GM12878 (cell line): ENCODE results near the gene SARS1. TPM values are rescaled to one million over a fixed set of nuclear protein-coding genes. Genes with fewer than 3 reads are reported as not detected.
A peak's percentile ranks its signal among the peaks of the same experiment; 100 is the strongest.

Experiments
- ATAC-seq: fragments of 200-7000 bp; cut with Tn5 transposase; 3 replicates; pipeline ENCODE4 v1.9.1; 2020; ENCODE audit warnings: mild to moderate bottlenecking, moderate library complexity
- BruUV-seq: library from RNA; stranded (reverse); fragments of 400-500 nt; replicated peaks from 2 replicates; lab custom pipeline; 2021; lab: Mats Ljungman, UMichigan
- CTCF ChIA-PET: fragments of 300-600 bp; sonication (Branson Sonifier 250); formaldehyde crosslinking; extraction: SDS; loops from one replicate; lab custom pipeline; 2021; ENCODE audit warnings: inconsistent platforms; lab: Yijun Ruan, JAX
- POLR2A ChIA-PET: fragments of 350-600 bp; formaldehyde crosslinking; extraction: SDS; loops from one replicate; lab custom pipeline; 2021; ENCODE audit warnings: inconsistent platforms; lab: Charles Lee
- RAD21 ChIA-PET: fragments of 300-600 bp; sonication (Branson Sonifier 250); formaldehyde crosslinking; loops from one replicate; lab custom pipeline; 2023; ENCODE audit warnings: antibody characterized with exemption; ENCODE audit not compliant: unreplicated experiment; lab: Charles Lee
- SMC1A ChIA-PET: fragments of 300-600 bp; sonication (Branson Sonifier 250); formaldehyde crosslinking; loops from one replicate; lab custom pipeline; 2023; ENCODE audit not compliant: unreplicated experiment, uncharacterized antibody; lab: Charles Lee
- DNase-seq: peaks from one replicate; pipeline ENCODE4 v3.0.0-alpha.2; 2011; ENCODE audit warnings: low read depth, low spot score
- FAIRE-seq: peaks from 3 replicates; lab custom pipeline; 2011; peaks lifted over from hg19 to GRCh38; lab: Jason Lieb, UNC
- H2AFZ ChIP-seq: 2 replicates; pipeline ENCODE4 v1.6.0; 2011; ENCODE audit warnings: low read depth, low read length, control low read depth; ENCODE audit not compliant: control insufficient read depth
- H3K27ac ChIP-seq: 2 replicates; pipeline ENCODE4 v1.5.1; 2011; ENCODE audit warnings: control low read depth; ENCODE audit not compliant: control insufficient read depth, insufficient read depth
- H3K27me3 ChIP-seq, 2 experiments: replicated peaks in 1 of 2; 2 replicates each; pipeline versions ENCODE4 v1.6.0 to v1.6.1; 2011; ENCODE audit warnings: low read length in 1 of 2; ENCODE audit not compliant: control insufficient read depth in 2 of 2, insufficient read depth in 2 of 2
- H3K36me3 ChIP-seq, 2 experiments: 2 replicates each; pipeline ENCODE4 v1.5.1; 2011; ENCODE audit warnings: low read length in 1 of 2; ENCODE audit not compliant: control insufficient read depth in 2 of 2, insufficient read depth in 2 of 2
- H3K4me1 ChIP-seq: 2 replicates; pipeline ENCODE4 v1.6.1; 2011; ENCODE audit warnings: mild to moderate bottlenecking, low read length, moderate library complexity, mixed read lengths; ENCODE audit not compliant: control insufficient read depth, insufficient read depth
- H3K4me2 ChIP-seq: 2 replicates; pipeline ENCODE4 v1.6.0; 2011; ENCODE audit warnings: control low read depth; ENCODE audit not compliant: control insufficient read depth, insufficient read depth
- H3K4me3 ChIP-seq: fragments of 200-600 bp; sonication (generic); 2 replicates; pipeline ENCODE4 v1.5.1; 2016
- H3K79me2 ChIP-seq: 2 replicates; pipeline ENCODE4 v1.6.0; 2011; ENCODE audit warnings: low read length; ENCODE audit not compliant: control insufficient read depth, insufficient read depth
- H3K9ac ChIP-seq: 2 replicates; pipeline ENCODE4 v1.8.0; 2011; ENCODE audit warnings: low read length, control low read depth, mixed read lengths; ENCODE audit not compliant: control insufficient read depth, insufficient read depth
- H3K9me3 ChIP-seq: replicated peaks from 3 replicates; pipeline ENCODE4 v1.5.1; 2011; ENCODE audit warnings: mild to moderate bottlenecking, low read length; ENCODE audit not compliant: control insufficient read depth, insufficient read depth
- H4K20me1 ChIP-seq: 2 replicates; pipeline ENCODE4 v1.6.0; 2011; ENCODE audit not compliant: control insufficient read depth, insufficient read depth
- ATF7 ChIP-seq: fragments of 450-650 bp; IDR thresholded peaks from 2 replicates; pipeline ENCODE4 v1.6.1; 2016; ENCODE audit warnings: low read depth, mild to moderate bottlenecking
- EZH2 ChIP-seq: IDR thresholded peaks from 2 replicates; pipeline ENCODE4 v1.6.1; 2012; ENCODE audit warnings: low read depth, mild to moderate bottlenecking, control low read depth, inconsistent platforms, low read length, borderline replicate concordance; ENCODE audit not compliant: control insufficient read depth
- IKZF1 ChIP-seq: fragments of 450-650 bp; conservative IDR thresholded peaks from 2 replicates; pipeline ENCODE4 v1.6.1; 2017; ENCODE audit warnings: antibody characterized with exemption, mild to moderate bottlenecking
- MEF2A ChIP-seq: IDR thresholded peaks from 2 replicates; pipeline ENCODE4 v1.6.1; 2011; ENCODE audit warnings: low read depth, mild to moderate bottlenecking, low read length, moderate library complexity; ENCODE audit not compliant: insufficient read depth
- MEF2B ChIP-seq: fragments of 450-650 bp; IDR thresholded peaks from 2 replicates; pipeline ENCODE4 v1.6.1; 2018; ENCODE audit warnings: mild to moderate bottlenecking, moderate library complexity; ENCODE audit not compliant: partially characterized antibody, poor library complexity, severe bottlenecking
- NFYA ChIP-seq: IDR thresholded peaks from 2 replicates; pipeline ENCODE4 v1.6.1; 2011; ENCODE audit warnings: low read depth, mild to moderate bottlenecking, low read length, improper control_type of control experiment, borderline replicate concordance
- RAD21 ChIP-seq: IDR thresholded peaks from 2 replicates; pipeline ENCODE4 v1.6.1; 2011; ENCODE audit warnings: mild to moderate bottlenecking, low read depth, low read length, moderate library complexity; ENCODE audit not compliant: insufficient read depth
- RCOR1 ChIP-seq: conservative IDR thresholded peaks from 2 replicates; pipeline ENCODE4 v1.6.1; 2012; ENCODE audit warnings: low read depth, low read length, improper control_type of control experiment
- SMC3 ChIP-seq: IDR thresholded peaks from 2 replicates; pipeline ENCODE4 v1.6.1; 2011; ENCODE audit warnings: low read length, improper control_type of control experiment, borderline replicate concordance
- YY1 ChIP-seq: IDR thresholded peaks from 2 replicates; pipeline ENCODE4 v1.6.1; 2011; ENCODE audit warnings: low read depth, mild to moderate bottlenecking, low read length
- WGBS: methylation state at CpG from one replicate; pipeline ENCODE4 v1.1.6; 2016; ENCODE audit warnings: low lambda C conversion rate; ENCODE audit not compliant: insufficient replicate concordance, insufficient coverage; ENCODE audit errors: missing lambda C conversion rate; 5-methylcytosine and 5-hydroxymethylcytosine counted together
- in situ Hi-C: fragments of 300-500 bp; cut with MboI; formaldehyde crosslinking; loops from 9 replicates; pipeline ENCODE4 v1.14.3; 2018; ENCODE audit warnings: mixed read lengths
- intact Hi-C: fragments of 100-400 bp; cut with micrococcal nuclease; formaldehyde crosslinking; loops from one replicate; pipeline ENCODE4 v1.14.2; 2022; ENCODE audit not compliant: unreplicated experiment
- polyA plus RNA-seq, 11 experiments: library from polyadenylated mRNA; depleted of rRNA in 4 of 11; unstranded in 6 of 11; stranded (reverse) in 5 of 11; fragments of >200 nt; fragmentation: Nextera tagmentation in 4 of 11; fragmentation: Illumina TruSeq in 1 of 11; extraction: Ambion mirVana in 4 of 11; extraction: Trizol in 1 of 11; gene quantifications; 1 replicate in 1 of 11; 2 replicates in 10 of 11; pipeline versions ENCODE4 v1.2.1 to v1.2.3, GENCODE V29; 2011 to 2016; ENCODE audit warnings: inconsistent platforms in 2 of 11, missing spikeins in 2 of 11, low read depth in 1 of 11
- total RNA-seq, 4 experiments: library from RNA; depleted of rRNA in 3 of 4; stranded (reverse); fragments of >200 nt in 3 of 4; fragmentation: Illumina TruSeq in 1 of 4; extraction: Trizol in 1 of 4; gene quantifications; 2 replicates each; pipeline versions ENCODE4 v1.2.1 to v1.2.3, GENCODE V29; 2013 to 2021
- TF ChIP-seq, protein P1 (sequence below): fragments of 150-350 bp; IDR thresholded peaks from 2 replicates; pipeline ENCODE4 v1.6.1; 2016; ENCODE audit warnings: low read depth, low read length
- TF ChIP-seq, protein P2 (sequence below), 3 experiments: IDR thresholded peaks in 2 of 3; conservative IDR thresholded peaks in 1 of 3; 2 replicates each; pipeline ENCODE4 v1.5.1; 2011; ENCODE audit warnings: low read depth in 3 of 3, low read length in 3 of 3, mild to moderate bottlenecking in 3 of 3, control low read depth in 2 of 3, moderate library complexity in 2 of 3, inconsistent platforms in 1 of 3, mixed read lengths in 1 of 3; ENCODE audit not compliant: control insufficient read depth in 2 of 3, insufficient read depth in 1 of 3; ENCODE audit errors: extremely low read depth in 1 of 3

Gene SARS1
- total and polyA plus RNA-seq, 10 of the 15 experiments (the other 5 are each of a cell fraction or from before 2014, with no cell fraction given), result 103 to 202 (median 138) TPM

GRCh38 chr1:109201123-109201703 is 12.5 kb upstream of the SARS1 start:
- no peak overlapping the region for H2AFZ ChIP-seq
- no peak overlapping the region for H3K4me2 ChIP-seq
- no peak overlapping the region for H3K27ac ChIP-seq
- RAD21 ChIA-PET, result interaction anchor here (0.9 to 3.0 kb wide), 8 partner anchors 13 to 331 kb away, joined by 3 to 10 read pairs (median 7); partner anchors contain the start of genes SARS1 and SORT1
- no peaks in the 10 kb centered on the region for H4K20me1 ChIP-seq
- POLR2A ChIA-PET, result interaction anchor here (0.6 kb wide), 1 partner anchor 9 kb away, joined by 3 read pairs; no protein-coding TSS in a partner anchor
- FAIRE-seq, result peak; percentile 74
- peak; percentile 79 for ATAC-seq
- CTCF ChIA-PET, result interaction anchor here (0.7 to 3.1 kb wide), 17 partner anchors 9 to 331 kb away, joined by 3 to 19 read pairs (median 4); partner anchors contain the start of genes PSRC1 and SARS1
- 10% methylated on average over 2 of the region's 2 CpGs for WGBS
- no peak for DNase-seq
- H3K27me3 ChIP-seq, result no peaks in the 10 kb centered on the region; a peak in 1 of 4 replicates
- H3K9me3 ChIP-seq, result no peaks in the 10 kb centered on the region
- no peak for TF ChIP-seq IKZF1
- no peak for TF ChIP-seq MEF2A
- peak; percentile 31; the same call in 1 of the 2 replicates for TF ChIP-seq SMC3
- peak; percentile 59 for TF ChIP-seq RAD21
- peak; percentile 18 for TF ChIP-seq MEF2B
- TF ChIP-seq, protein P1, sequence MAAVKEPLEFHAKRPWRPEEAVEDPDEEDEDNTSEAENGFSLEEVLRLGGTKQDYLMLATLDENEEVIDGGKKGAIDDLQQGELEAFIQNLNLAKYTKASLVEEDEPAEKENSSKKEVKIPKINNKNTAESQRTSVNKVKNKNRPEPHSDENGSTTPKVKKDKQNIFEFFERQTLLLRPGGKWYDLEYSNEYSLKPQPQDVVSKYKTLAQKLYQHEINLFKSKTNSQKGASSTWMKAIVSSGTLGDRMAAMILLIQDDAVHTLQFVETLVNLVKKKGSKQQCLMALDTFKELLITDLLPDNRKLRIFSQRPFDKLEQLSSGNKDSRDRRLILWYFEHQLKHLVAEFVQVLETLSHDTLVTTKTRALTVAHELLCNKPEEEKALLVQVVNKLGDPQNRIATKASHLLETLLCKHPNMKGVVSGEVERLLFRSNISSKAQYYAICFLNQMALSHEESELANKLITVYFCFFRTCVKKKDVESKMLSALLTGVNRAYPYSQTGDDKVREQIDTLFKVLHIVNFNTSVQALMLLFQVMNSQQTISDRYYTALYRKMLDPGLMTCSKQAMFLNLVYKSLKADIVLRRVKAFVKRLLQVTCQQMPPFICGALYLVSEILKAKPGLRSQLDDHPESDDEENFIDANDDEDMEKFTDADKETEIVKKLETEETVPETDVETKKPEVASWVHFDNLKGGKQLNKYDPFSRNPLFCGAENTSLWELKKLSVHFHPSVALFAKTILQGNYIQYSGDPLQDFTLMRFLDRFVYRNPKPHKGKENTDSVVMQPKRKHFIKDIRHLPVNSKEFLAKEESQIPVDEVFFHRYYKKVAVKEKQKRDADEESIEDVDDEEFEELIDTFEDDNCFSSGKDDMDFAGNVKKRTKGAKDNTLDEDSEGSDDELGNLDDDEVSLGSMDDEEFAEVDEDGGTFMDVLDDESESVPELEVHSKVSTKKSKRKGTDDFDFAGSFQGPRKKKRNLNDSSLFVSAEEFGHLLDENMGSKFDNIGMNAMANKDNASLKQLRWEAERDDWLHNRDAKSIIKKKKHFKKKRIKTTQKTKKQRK, result no peak
- TF ChIP-seq YY1, result 0 out of 2 replicates have a peak, but pooled peaks have one; percentile 31
- no peak for TF ChIP-seq ATF7
- no peak for TF ChIP-seq RCOR1
- TF ChIP-seq NFYA, result no peak
- TF ChIP-seq EZH2, result no peak
- TF ChIP-seq, protein P2, sequence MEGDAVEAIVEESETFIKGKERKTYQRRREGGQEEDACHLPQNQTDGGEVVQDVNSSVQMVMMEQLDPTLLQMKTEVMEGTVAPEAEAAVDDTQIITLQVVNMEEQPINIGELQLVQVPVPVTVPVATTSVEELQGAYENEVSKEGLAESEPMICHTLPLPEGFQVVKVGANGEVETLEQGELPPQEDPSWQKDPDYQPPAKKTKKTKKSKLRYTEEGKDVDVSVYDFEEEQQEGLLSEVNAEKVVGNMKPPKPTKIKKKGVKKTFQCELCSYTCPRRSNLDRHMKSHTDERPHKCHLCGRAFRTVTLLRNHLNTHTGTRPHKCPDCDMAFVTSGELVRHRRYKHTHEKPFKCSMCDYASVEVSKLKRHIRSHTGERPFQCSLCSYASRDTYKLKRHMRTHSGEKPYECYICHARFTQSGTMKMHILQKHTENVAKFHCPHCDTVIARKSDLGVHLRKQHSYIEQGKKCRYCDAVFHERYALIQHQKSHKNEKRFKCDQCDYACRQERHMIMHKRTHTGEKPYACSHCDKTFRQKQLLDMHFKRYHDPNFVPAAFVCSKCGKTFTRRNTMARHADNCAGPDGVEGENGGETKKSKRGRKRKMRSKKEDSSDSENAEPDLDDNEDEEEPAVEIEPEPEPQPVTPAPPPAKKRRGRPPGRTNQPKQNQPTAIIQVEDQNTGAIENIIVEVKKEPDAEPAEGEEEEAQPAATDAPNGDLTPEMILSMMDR (IDR thresholded peaks at IDR 0.05 in 2 of 3, conservative IDR thresholded peaks at IDR 0.05 in 1 of 3; ENCODE audit: control insufficient read depth in 2 of 3, extremely low read depth in 1 of 3, insufficient read depth in 1 of 3, low read depth in 3 of 3, low read length in 3 of 3), result peak; percentile 60 to 69 (median 67)
- H3K79me2 ChIP-seq, result no peaks in the 10 kb centered on the region
- in situ Hi-C loops (no loop called here), intact Hi-C loops (no loop called here)
- no TSS peak for BruUV-seq
- H3K9ac ChIP-seq, result no peak overlapping the region
- H3K4me1 ChIP-seq, result no peaks in the 10 kb centered on the region
- H3K36me3 ChIP-seq, result no peaks in the 10 kb centered on the region
- SMC1A ChIA-PET, result interaction anchor here (1.0 to 1.6 kb wide), 4 partner anchors 13 to 332 kb away, joined by 3 to 6 read pairs (median 5); no protein-coding TSS in a partner anchor
- no peak overlapping the region for H3K4me3 ChIP-seq
